HepG2 (cell line): ENCODE results near the gene PHLDB1. TPM values are rescaled to one million over a fixed set of nuclear protein-coding genes. Genes with fewer than 3 reads are reported as not detected.

Experiments
- ATAC-seq: fragments of 200-7000 bp; cut with Tn5 transposase; 3 replicates; pipeline ENCODE4 v1.9.1; 2020; ENCODE audit warnings: mild to moderate bottlenecking, moderate library complexity
- BruUV-seq: library from RNA; stranded (reverse); fragments of 400-500 nt; replicated peaks from 2 replicates; lab custom pipeline; 2021; lab: Mats Ljungman, UMichigan
- CTCF ChIA-PET: fragments of 300-600 bp; formaldehyde crosslinking; extraction: SDS; loops from one replicate; lab custom pipeline; 2021; ENCODE audit warnings: low total read pairs, inconsistent platforms, low intra/inter-chr PET ratio; lab: Yijun Ruan, JAX
- POLR2A ChIA-PET: fragments of 350-600 bp; sonication (Branson Sonifier 250); formaldehyde crosslinking; loops from one replicate; lab custom pipeline; 2020; ENCODE audit warnings: antibody characterized with exemption, inconsistent platforms; lab: Yijun Ruan, JAX
- DNase-seq: peaks from one replicate; pipeline ENCODE4 v3.0.0-alpha.2; 2015; ENCODE audit warnings: low spot score
- FAIRE-seq: peaks from 3 replicates; lab custom pipeline; 2011; peaks lifted over from hg19 to GRCh38; lab: Jason Lieb, UNC
- H2AFZ ChIP-seq: one replicate; pipeline ENCODE4 v1.6.1; 2011; ENCODE audit warnings: low read length, inconsistent platforms
- H3K27ac ChIP-seq: fragments of 300-600 bp; 3 replicates; pipeline ENCODE4 v1.8.0; 2011; ENCODE audit warnings: mixed run types, mild to moderate bottlenecking, mixed read lengths, low read length, inconsistent platforms; ENCODE audit not compliant: insufficient read depth; ENCODE audit errors: extremely low read length
- H3K27me3 ChIP-seq, 2 experiments: fragments of 200-600 bp in 1 of 2; 2 replicates in 1 of 2; 3 replicates in 1 of 2; pipeline versions ENCODE4 v1.6.0 to v1.8.0; 2011; ENCODE audit warnings: low read length in 2 of 2, mild to moderate bottlenecking in 2 of 2, moderate library complexity in 2 of 2, inconsistent platforms in 1 of 2; ENCODE audit not compliant: insufficient read depth in 2 of 2, control insufficient read depth in 1 of 2
- H3K36me3 ChIP-seq, 2 experiments: fragments of 200-600 bp in 1 of 2; replicated peaks in 1 of 2; 2 replicates in 1 of 2; 3 replicates in 1 of 2; pipeline versions ENCODE4 v1.5.1 to v1.8.0; 2011; ENCODE audit warnings: low read length in 2 of 2, inconsistent platforms in 1 of 2; ENCODE audit not compliant: insufficient read depth in 2 of 2, control insufficient read depth in 1 of 2
- H3K4me1 ChIP-seq: 2 replicates; pipeline ENCODE4 v1.5.1; 2012; ENCODE audit warnings: low read length, inconsistent platforms; ENCODE audit not compliant: insufficient read depth
- H3K4me2 ChIP-seq: 2 replicates; pipeline ENCODE4 v1.6.0; 2011; ENCODE audit warnings: low read depth, low read length, inconsistent platforms
- H3K4me3 ChIP-seq, 3 experiments: fragments of 200-600 bp in 1 of 3; sonication (generic), shearing (Covaris generic) in 1 of 3; replicated peaks in 1 of 3; 2 replicates each; pipeline ENCODE4 v1.5.1; 2011 to 2016; ENCODE audit warnings: low read length in 3 of 3, inconsistent platforms in 2 of 3, low read depth in 2 of 3, mild to moderate bottlenecking in 2 of 3, control low read depth in 1 of 3, mixed read lengths in 1 of 3; ENCODE audit not compliant: insufficient read depth in 1 of 3
- H3K79me2 ChIP-seq: one replicate; pipeline ENCODE4 v1.6.1; 2011; ENCODE audit warnings: low read length, inconsistent platforms; ENCODE audit not compliant: insufficient read depth
- H3K9ac ChIP-seq: 2 replicates; pipeline ENCODE4 v1.6.0; 2011; ENCODE audit warnings: mild to moderate bottlenecking, low read depth, low read length, inconsistent platforms; ENCODE audit not compliant: insufficient read depth
- H3K9me3 ChIP-seq: 2 replicates; pipeline ENCODE4 v1.5.1; 2012; ENCODE audit warnings: mild to moderate bottlenecking, low read length
- H4K20me1 ChIP-seq: 2 replicates; pipeline ENCODE4 v1.6.0; 2011; ENCODE audit warnings: inconsistent platforms, mild to moderate bottlenecking, low read length, moderate library complexity; ENCODE audit not compliant: insufficient read depth
- CBX2 ChIP-seq, 2 experiments: fragments of 200-600 bp in 1 of 2; sonication (generic); formaldehyde crosslinking in 1 of 2; IDR thresholded peaks; 2 replicates each; pipeline versions ENCODE4 v1.7.0 to v1.8.1; 2018 to 2022; ENCODE audit warnings: low read depth in 2 of 2, low read length in 1 of 2, mild to moderate bottlenecking in 1 of 2, missing genetic modification reagents in 1 of 2
- EZH2 ChIP-seq: conservative IDR thresholded peaks from 2 replicates; pipeline ENCODE4 v1.6.1; 2012; ENCODE audit warnings: mild to moderate bottlenecking, low read depth, low read length, moderate library complexity
- RORA ChIP-seq: sonication (generic); formaldehyde crosslinking; IDR thresholded peaks from 2 replicates; pipeline ENCODE4 v1.5.0; 2020; ENCODE audit warnings: mild to moderate bottlenecking, missing genetic modification reagents, moderate library complexity
- ZNF839 ChIP-seq: sonication (generic); formaldehyde crosslinking; IDR thresholded peaks from 2 replicates; pipeline ENCODE4 v1.4.0; 2020; ENCODE audit warnings: missing genetic modification reagents, mild to moderate bottlenecking, borderline replicate concordance
- WGBS: methylation state at CpG from one replicate; pipeline ENCODE4 v1.1.6; 2017; ENCODE audit warnings: low lambda C conversion rate; 5-methylcytosine and 5-hydroxymethylcytosine counted together
- in situ Hi-C: cut with HindIII; loops from 2 replicates; pipeline ENCODE4 v1.10.0; 2017; ENCODE audit warnings: low pct_unique_long_range_greater_than_20kb; ENCODE audit not compliant: extremely low pct_ligation_motif_present
- intact Hi-C: fragments of 100-400 bp; cut with micrococcal nuclease; formaldehyde crosslinking; loops from one replicate; pipeline ENCODE4 v1.10.0; 2022; ENCODE audit not compliant: unreplicated experiment
- polyA plus RNA-seq, 8 experiments: library from polyadenylated mRNA; depleted of rRNA in 3 of 8; stranded (reverse) in 7 of 8; unstranded in 1 of 8; fragments of >200 nt; fragmentation: Illumina TruSeq in 4 of 8; extraction: Trizol in 4 of 8; gene quantifications; 2 replicates each; pipeline versions ENCODE4 v1.2.1 to v1.2.3, GENCODE V29; 2011 to 2016; ENCODE audit warnings: low read depth in 4 of 8, missing spikeins in 1 of 8, mixed read lengths in 1 of 8; ENCODE audit not compliant: insufficient read depth in 1 of 8
- total RNA-seq, 5 experiments: library from RNA; depleted of rRNA; stranded (reverse); fragments of >200 nt; fragmentation: Illumina TruSeq; extraction: Trizol; gene quantifications; 2 replicates each; pipeline ENCODE4 v1.2.3, GENCODE V29; 2016; ENCODE audit warnings: low read depth in 1 of 5
- TF ChIP-seq, protein P1 (sequence below): sonication (generic); formaldehyde crosslinking; IDR thresholded peaks from 2 replicates; pipeline ENCODE4 v1.5.0; 2020; ENCODE audit warnings: missing genetic modification reagents
- TF ChIP-seq, protein P2 (sequence below): sonication (generic); formaldehyde crosslinking; IDR thresholded peaks from 2 replicates; pipeline ENCODE4 v1.4.0; 2020; ENCODE audit warnings: missing genetic modification reagents, borderline replicate concordance
- TF ChIP-seq, protein P3 (sequence below): sonication (generic); formaldehyde crosslinking; IDR thresholded peaks from 2 replicates; pipeline ENCODE4 v1.5.0; 2020; ENCODE audit warnings: mild to moderate bottlenecking, missing genetic modification reagents
- TF ChIP-seq, protein P4 (sequence below): sonication (generic); formaldehyde crosslinking; IDR thresholded peaks from 2 replicates; pipeline ENCODE4 v1.5.0; 2020; ENCODE audit warnings: missing genetic modification reagents, mild to moderate bottlenecking, borderline replicate concordance

The PHLDB1 gene
- total and polyA plus RNA-seq, 2 of the 13 experiments (the other 11 are each of a cell fraction or from before 2014, with no cell fraction given), result 13.8 to 14.2 TPM

DNA sequence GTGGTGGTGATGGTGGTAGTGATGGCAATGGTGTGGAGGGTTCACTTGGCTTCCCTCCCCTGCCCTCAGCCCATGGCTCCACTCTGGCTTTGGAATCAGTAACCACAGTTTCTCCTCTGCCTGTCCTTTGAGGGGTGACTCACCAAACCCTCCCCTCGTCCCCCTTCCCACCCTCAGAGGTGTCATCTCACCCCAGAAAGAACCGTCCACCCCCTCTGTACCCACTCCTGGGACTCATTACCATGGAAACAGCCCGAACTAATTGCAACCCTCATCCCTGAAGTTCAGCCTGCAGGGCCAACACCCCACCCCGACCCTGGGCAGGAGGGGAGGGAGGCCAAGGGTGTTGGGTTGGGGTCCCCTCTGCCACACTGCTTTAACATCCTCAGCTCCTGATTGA, 26.6 kb downstream of the PHLDB1 start:
- peaks cover 9% of the 10 kb centered on the region for H3K4me1 ChIP-seq
- intact Hi-C loops, result no loop called here
- H3K9ac ChIP-seq, result 0 out of 2 replicates have a peak overlapping the region, but pooled peaks have one; percentile 15
- POLR2A ChIA-PET, result interaction anchor here (0.5 to 4.3 kb wide), 4 partner anchors 11 to 108 kb away, joined by 3 to 29 read pairs (median 6); no protein-coding TSS in a partner anchor
- no peak for DNase-seq
- no peaks in the 10 kb centered on the region for H4K20me1 ChIP-seq
- no peak overlapping the region for H2AFZ ChIP-seq
- TF ChIP-seq ZNF839 (CRISPR knock-in tag), result no peak
- TF ChIP-seq, protein P1, sequence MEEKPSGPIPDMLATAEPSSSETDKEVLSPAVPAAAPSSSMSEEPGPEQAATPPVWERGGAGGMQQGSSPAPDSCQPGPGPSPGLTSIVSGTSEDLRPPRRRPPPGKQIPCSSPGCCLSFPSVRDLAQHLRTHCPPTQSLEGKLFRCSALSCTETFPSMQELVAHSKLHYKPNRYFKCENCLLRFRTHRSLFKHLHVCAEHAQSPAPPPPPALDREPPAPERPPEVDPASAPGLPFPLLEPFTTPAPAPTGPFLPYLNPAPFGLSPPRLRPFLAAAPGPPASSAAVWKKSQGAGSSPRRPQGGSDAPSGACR (CRISPR knock-in tag), result no peak
- TF ChIP-seq, protein P2, sequence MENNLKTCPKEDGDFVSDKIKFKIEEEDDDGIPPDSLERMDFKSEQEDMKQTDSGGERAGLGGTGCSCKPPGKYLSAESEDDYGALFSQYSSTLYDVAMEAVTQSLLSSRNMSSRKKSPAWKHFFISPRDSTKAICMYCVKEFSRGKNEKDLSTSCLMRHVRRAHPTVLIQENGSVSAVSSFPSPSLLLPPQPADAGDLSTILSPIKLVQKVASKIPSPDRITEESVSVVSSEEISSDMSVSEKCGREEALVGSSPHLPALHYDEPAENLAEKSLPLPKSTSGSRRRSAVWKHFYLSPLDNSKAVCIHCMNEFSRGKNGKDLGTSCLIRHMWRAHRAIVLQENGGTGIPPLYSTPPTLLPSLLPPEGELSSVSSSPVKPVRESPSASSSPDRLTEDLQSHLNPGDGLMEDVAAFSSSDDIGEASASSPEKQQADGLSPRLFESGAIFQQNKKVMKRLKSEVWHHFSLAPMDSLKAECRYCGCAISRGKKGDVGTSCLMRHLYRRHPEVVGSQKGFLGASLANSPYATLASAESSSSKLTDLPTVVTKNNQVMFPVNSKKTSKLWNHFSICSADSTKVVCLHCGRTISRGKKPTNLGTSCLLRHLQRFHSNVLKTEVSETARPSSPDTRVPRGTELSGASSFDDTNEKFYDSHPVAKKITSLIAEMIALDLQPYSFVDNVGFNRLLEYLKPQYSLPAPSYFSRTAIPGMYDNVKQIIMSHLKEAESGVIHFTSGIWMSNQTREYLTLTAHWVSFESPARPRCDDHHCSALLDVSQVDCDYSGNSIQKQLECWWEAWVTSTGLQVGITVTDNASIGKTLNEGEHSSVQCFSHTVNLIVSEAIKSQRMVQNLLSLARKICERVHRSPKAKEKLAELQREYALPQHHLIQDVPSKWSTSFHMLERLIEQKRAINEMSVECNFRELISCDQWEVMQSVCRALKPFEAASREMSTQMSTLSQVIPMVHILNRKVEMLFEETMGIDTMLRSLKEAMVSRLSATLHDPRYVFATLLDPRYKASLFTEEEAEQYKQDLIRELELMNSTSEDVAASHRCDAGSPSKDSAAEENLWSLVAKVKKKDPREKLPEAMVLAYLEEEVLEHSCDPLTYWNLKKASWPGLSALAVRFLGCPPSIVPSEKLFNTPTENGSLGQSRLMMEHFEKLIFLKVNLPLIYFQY (CRISPR knock-in tag), result no peak
- TF ChIP-seq RORA (CRISPR knock-in tag), result no peak
- no peak for TF ChIP-seq EZH2
- TF ChIP-seq, protein P3, sequence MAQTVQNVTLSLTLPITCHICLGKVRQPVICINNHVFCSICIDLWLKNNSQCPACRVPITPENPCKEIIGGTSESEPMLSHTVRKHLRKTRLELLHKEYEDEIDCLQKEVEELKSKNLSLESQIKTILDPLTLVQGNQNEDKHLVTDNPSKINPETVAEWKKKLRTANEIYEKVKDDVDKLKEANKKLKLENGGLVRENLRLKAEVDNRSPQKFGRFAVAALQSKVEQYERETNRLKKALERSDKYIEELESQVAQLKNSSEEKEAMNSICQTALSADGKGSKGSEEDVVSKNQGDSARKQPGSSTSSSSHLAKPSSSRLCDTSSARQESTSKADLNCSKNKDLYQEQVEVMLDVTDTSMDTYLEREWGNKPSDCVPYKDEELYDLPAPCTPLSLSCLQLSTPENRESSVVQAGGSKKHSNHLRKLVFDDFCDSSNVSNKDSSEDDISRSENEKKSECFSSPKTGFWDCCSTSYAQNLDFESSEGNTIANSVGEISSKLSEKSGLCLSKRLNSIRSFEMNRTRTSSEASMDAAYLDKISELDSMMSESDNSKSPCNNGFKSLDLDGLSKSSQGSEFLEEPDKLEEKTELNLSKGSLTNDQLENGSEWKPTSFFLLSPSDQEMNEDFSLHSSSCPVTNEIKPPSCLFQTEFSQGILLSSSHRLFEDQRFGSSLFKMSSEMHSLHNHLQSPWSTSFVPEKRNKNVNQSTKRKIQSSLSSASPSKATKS, result no peak
- TF ChIP-seq, protein P4, sequence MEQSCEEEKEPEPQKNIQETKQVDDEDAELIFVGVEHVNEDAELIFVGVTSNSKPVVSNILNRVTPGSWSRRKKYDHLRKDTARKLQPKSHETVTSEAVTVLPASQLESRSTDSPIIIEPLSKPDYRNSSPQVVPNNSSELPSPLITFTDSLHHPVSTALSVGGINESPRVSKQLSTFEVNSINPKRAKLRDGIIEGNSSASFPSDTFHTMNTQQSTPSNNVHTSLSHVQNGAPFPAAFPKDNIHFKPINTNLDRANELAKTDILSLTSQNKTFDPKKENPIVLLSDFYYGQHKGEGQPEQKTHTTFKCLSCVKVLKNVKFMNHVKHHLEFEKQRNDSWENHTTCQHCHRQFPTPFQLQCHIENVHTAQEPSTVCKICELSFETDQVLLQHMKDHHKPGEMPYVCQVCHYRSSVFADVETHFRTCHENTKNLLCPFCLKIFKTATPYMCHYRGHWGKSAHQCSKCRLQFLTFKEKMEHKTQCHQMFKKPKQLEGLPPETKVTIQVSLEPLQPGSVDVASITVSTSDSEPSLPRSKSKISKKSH, result no peak
- TF ChIP-seq CBX2 (IDR thresholded peaks at IDR 0.05; ENCODE audit: low read depth, low read length), result no peak
- TF ChIP-seq CBX2 (CRISPR knock-in tag; IDR thresholded peaks at IDR 0.05; ENCODE audit: low read depth), result no peak
- H3K4me3 ChIP-seq, result no peak overlapping the region
- no TSS peak for BruUV-seq
- WGBS, result 74% methylated on average over 4 of the region's 4 CpGs
- no peak; the same call in 2 of the 3 replicates for ATAC-seq
- peak overlapping the region; percentile 72 for H3K4me2 ChIP-seq
- no peaks in the 10 kb centered on the region for H3K79me2 ChIP-seq
- in situ Hi-C loops, result no loop called here
- H3K9me3 ChIP-seq, result no peaks in the 10 kb centered on the region
- CTCF ChIA-PET, result no interaction called here
- no peak for FAIRE-seq
- no peak overlapping the region for H3K27ac ChIP-seq
- no peaks in the 10 kb centered on the region for H3K27me3 ChIP-seq
- peaks cover 0 to 5% of the 10 kb centered on the region in 2 experiments; a peak in 2 of 5 replicates for H3K36me3 ChIP-seq
